Keratinocyte (primary cell): ENCODE data around the gene INO80. TPM values are rescaled to one million over a fixed set of nuclear protein-coding genes. Genes with fewer than 3 reads are reported as not detected.

Source experiments
- DNase-seq: peaks from one replicate; pipeline ENCODE4 v3.0.0-alpha.2; 2011; ENCODE audit warnings: low read depth, missing footprints, low spot score
- FAIRE-seq: peaks from 2 replicates; lab custom pipeline; 2011; peaks lifted over from hg19 to GRCh38; lab: Jason Lieb, UNC
- H2AFZ ChIP-seq: 2 replicates; pipeline ENCODE4 v1.6.0; 2012; ENCODE audit warnings: low read length, control low read depth, inconsistent platforms; ENCODE audit not compliant: control insufficient read depth
- H3K27ac ChIP-seq: 2 replicates; pipeline ENCODE4 v1.5.1; 2011; ENCODE audit warnings: low read length; ENCODE audit not compliant: control insufficient read depth, insufficient read depth
- H3K27me3 ChIP-seq: 3 replicates; pipeline ENCODE4 v1.6.0; 2011; ENCODE audit warnings: low read length; ENCODE audit not compliant: control insufficient read depth, insufficient read depth; ENCODE audit errors: extremely low read depth
- H3K36me3 ChIP-seq, 2 experiments: 2 replicates in 1 of 2; 3 replicates in 1 of 2; pipeline ENCODE4 v1.5.1; 2011; ENCODE audit warnings: low read length in 2 of 2, mild to moderate bottlenecking in 1 of 2; ENCODE audit not compliant: control insufficient read depth in 2 of 2, insufficient read depth in 2 of 2; ENCODE audit errors: extremely low read depth in 1 of 2
- H3K4me1 ChIP-seq: 3 replicates; pipeline ENCODE4 v1.5.1; 2011; ENCODE audit warnings: low read length; ENCODE audit not compliant: control insufficient read depth, insufficient read depth; ENCODE audit errors: extremely low read depth
- H3K4me2 ChIP-seq: 3 replicates; pipeline ENCODE4 v1.6.0; 2011; ENCODE audit warnings: low read depth, low read length; ENCODE audit not compliant: control insufficient read depth, insufficient read depth; ENCODE audit errors: extremely low read depth
- H3K4me3 ChIP-seq, 3 experiments: fragments of 200-600 bp in 1 of 3; sonication (generic) in 1 of 3; 2 replicates in 2 of 3; 3 replicates in 1 of 3; pipeline ENCODE4 v1.5.1; 2011 to 2016; ENCODE audit warnings: low read length in 3 of 3, mild to moderate bottlenecking in 3 of 3, control low read depth in 2 of 3, inconsistent platforms in 1 of 3, low read depth in 1 of 3, mixed read lengths in 1 of 3, mixed run types in 1 of 3, moderate library complexity in 1 of 3; ENCODE audit not compliant: control insufficient read depth in 2 of 3, insufficient read depth in 2 of 3; ENCODE audit errors: extremely low read depth in 1 of 3
- H3K79me2 ChIP-seq: 2 replicates; pipeline ENCODE4 v1.6.0; 2012; ENCODE audit warnings: low read length; ENCODE audit not compliant: control insufficient read depth, insufficient read depth
- H3K9ac ChIP-seq: 3 replicates; pipeline ENCODE4 v1.6.0; 2011; ENCODE audit warnings: low read length; ENCODE audit not compliant: control insufficient read depth, insufficient read depth; ENCODE audit errors: extremely low read depth
- H3K9me1 ChIP-seq: 3 replicates; pipeline ENCODE4 v1.6.0; 2011; ENCODE audit warnings: low read length; ENCODE audit not compliant: control insufficient read depth, insufficient read depth; ENCODE audit errors: extremely low read depth
- H3K9me3 ChIP-seq: 2 replicates; pipeline ENCODE4 v1.5.1; 2012; ENCODE audit warnings: low read depth, low read length; ENCODE audit not compliant: control insufficient read depth
- H4K20me1 ChIP-seq: 3 replicates; pipeline ENCODE4 v1.6.0; 2011; ENCODE audit warnings: low read length; ENCODE audit not compliant: control insufficient read depth, insufficient read depth; ENCODE audit errors: extremely low read depth
- CTCF ChIP-seq, 3 experiments: IDR thresholded peaks in 1 of 3; conservative IDR thresholded peaks in 1 of 3; optimal IDR thresholded peaks in 1 of 3; 2 replicates in 2 of 3; 3 replicates in 1 of 3; pipeline versions ENCODE3 to v1.5.1; 2011; ENCODE audit warnings: low read length in 3 of 3, mild to moderate bottlenecking in 3 of 3, moderate library complexity in 2 of 3, control low read depth in 1 of 3, inconsistent platforms in 1 of 3; ENCODE audit not compliant: insufficient read depth in 2 of 3; ENCODE audit errors: extremely low read depth in 1 of 3
- EZH2 ChIP-seq: IDR thresholded peaks from one replicate; pipeline ENCODE4 v1.6.1; 2012; ENCODE audit warnings: inconsistent platforms, mild to moderate bottlenecking, low read length, moderate library complexity
- dilution Hi-C: fragments of 300-500 bp; cut with MboI; formaldehyde crosslinking; loops from one replicate; pipeline ENCODE4 v1.7.0; 2020; ENCODE audit warnings: low sequenced_read_pairs; ENCODE audit not compliant: extremely low pct_ligation_motif_present
- polyA plus RNA-seq, 5 experiments: library from polyadenylated mRNA; depleted of rRNA in 3 of 5; stranded (reverse) in 3 of 5; stranded (forward) in 1 of 5; unstranded in 1 of 5; fragments of >200 nt; gene quantifications; 1 replicate in 1 of 5; 2 replicates in 3 of 5; 3 replicates in 1 of 5; pipeline versions ENCODE4 v1.2.1 to v1.2.3, GENCODE V29; 2011 to 2012; ENCODE audit warnings: missing spikeins in 2 of 5, low read depth in 1 of 5, low replicate concordance in 1 of 5

INO80 gene
- polyA plus RNA-seq, 1 donor (not counting 4 experiments of a cell fraction or from before 2014, with no cell fraction given): 10.3 TPM

- Histone ChIP-seq H3K27me3 (no peaks in the 10 kb centered on the region), H3K9me1 (no peaks in the 10 kb centered on the region)
- dilution Hi-C loops: no loop called here
Measured at GRCh38 chr15:41048397-41048796, 67.7 kb downstream of the INO80 start.

GRCh38 chr15:41047474-41047873 lies 68.6 kb downstream of the INO80 start:
- dilution Hi-C loops: no loop called here
- no peaks in the 10 kb centered on the region for H3K9me3 ChIP-seq
- DNase-seq (no peak), FAIRE-seq (no peak)
- H3K9me1 ChIP-seq: no peaks in the 10 kb centered on the region
- H3K4me3 ChIP-seq: no peak overlapping the region
- no peaks in the 10 kb centered on the region for H3K79me2 ChIP-seq
- no peak overlapping the region for H3K4me2 ChIP-seq
- no peaks in the 10 kb centered on the region for H4K20me1 ChIP-seq
- no peak overlapping the region for H3K27ac ChIP-seq
- H3K36me3 ChIP-seq: peaks cover 24 to 27% of the 10 kb centered on the region in 2 experiments
- H3K4me1 ChIP-seq: no peaks in the 10 kb centered on the region
- H3K27me3 ChIP-seq: no peaks in the 10 kb centered on the region
- TF ChIP-seq EZH2 (no peak), CTCF (optimal IDR thresholded peaks at IDR 0.05 in 1 of 3, IDR thresholded peaks at IDR 0.05 in 1 of 3, conservative IDR thresholded peaks at IDR 0.05 in 1 of 3; ENCODE audit: extremely low read depth in 1 of 3, insufficient read depth in 2 of 3, low read length in 3 of 3) (no peak)
- H2AFZ ChIP-seq: no peak overlapping the region
- H3K9ac ChIP-seq: no peak overlapping the region

More at GRCh38 chr15:41048397-41048796, 67.7 kb downstream of the INO80 start:
- Histone ChIP-seq H3K4me2 (no peak overlapping the region), H4K20me1 (no peaks in the 10 kb centered on the region), H3K4me1 (no peaks in the 10 kb centered on the region), H3K4me3 (no peak overlapping the region), H3K9ac (no peak overlapping the region), H3K36me3 (peaks cover 22 to 23% of the 10 kb centered on the region in 2 experiments), H2AFZ (no peak overlapping the region), H3K27ac (no peak overlapping the region), H3K9me3 (no peaks in the 10 kb centered on the region), H3K79me2 (no peaks in the 10 kb centered on the region)
- TF ChIP-seq CTCF (optimal IDR thresholded peaks at IDR 0.05 in 1 of 3, IDR thresholded peaks at IDR 0.05 in 1 of 3, conservative IDR thresholded peaks at IDR 0.05 in 1 of 3; ENCODE audit: extremely low read depth in 1 of 3, insufficient read depth in 2 of 3, low read length in 3 of 3) (no peak), EZH2 (no peak)
- FAIRE-seq (no peak), DNase-seq (no peak)
